HG03139 (cell line): ENCODE measurements around the gene PHLPP1.
"Not testable (repeated sequence)": the region's sequence is repeated elsewhere in the genome, so short reads cannot be mapped to it uniquely, and the experiment has no call there.

ENCODE experiments used
- ATAC-seq: cut with Tn5 transposase; IDR thresholded peaks from one replicate; pipeline ENCODE4 v1.9.1; 2021; ENCODE audit not compliant: unreplicated experiment

PHLPP1 gene

DNA sequence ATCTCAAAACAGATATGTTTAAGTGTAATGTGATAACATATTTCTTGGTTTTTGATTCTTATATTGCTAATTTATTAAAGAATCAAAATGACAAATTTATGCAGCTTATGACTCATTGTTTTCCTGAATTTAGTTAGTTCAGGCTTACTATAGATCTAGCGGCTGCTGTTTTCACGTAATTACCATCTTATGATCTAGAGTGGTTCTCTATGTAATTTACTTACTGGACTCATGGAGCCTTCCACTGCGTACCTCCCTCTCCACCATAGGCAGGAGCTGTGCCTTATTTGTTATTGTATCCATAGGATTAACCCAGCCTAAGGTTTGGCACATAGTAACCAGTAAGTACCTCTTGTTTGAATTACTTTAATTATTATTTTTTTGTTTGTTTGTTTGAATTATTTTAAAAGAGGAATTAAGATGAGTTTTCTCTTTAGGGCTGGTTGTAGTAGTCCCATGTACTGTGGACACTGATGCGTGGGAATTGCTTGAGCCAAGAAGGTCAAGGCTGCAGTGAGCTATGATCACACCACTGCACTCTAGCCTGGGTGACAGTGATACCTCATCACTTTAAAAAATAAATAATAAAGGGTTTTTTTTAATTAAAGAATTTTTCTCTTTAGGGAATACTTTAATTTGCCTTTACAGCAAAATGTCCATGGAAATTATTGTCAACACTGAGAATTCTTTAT is 165.5 kb downstream of the PHLPP1 start:
- no peak for ATAC-seq

DNA sequence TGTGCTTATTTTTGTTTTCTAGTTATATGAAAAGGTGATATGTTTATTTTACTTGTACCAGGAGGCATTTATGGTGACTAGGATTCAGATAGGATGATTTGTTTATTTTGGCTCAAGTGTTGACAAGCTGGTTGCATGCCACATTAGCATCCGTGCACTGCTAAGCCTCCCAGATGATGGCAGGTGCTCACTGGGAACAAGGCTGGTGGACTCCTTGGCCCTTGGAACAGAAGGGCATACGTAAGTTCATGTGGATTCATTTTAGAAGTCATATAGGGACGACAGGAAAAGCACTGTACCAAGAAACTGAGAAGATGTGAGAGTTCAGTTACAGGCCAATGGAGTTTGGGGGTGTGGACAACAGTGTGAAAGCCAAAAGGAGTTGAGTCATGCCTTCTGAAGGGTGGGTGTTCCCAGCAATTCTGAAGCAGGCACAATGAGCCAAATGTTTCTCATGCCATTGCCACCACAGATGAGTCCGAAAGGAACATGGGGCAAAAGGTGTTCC is 166.2 kb downstream of the PHLPP1 start:
- ATAC-seq, result no peak

DNA sequence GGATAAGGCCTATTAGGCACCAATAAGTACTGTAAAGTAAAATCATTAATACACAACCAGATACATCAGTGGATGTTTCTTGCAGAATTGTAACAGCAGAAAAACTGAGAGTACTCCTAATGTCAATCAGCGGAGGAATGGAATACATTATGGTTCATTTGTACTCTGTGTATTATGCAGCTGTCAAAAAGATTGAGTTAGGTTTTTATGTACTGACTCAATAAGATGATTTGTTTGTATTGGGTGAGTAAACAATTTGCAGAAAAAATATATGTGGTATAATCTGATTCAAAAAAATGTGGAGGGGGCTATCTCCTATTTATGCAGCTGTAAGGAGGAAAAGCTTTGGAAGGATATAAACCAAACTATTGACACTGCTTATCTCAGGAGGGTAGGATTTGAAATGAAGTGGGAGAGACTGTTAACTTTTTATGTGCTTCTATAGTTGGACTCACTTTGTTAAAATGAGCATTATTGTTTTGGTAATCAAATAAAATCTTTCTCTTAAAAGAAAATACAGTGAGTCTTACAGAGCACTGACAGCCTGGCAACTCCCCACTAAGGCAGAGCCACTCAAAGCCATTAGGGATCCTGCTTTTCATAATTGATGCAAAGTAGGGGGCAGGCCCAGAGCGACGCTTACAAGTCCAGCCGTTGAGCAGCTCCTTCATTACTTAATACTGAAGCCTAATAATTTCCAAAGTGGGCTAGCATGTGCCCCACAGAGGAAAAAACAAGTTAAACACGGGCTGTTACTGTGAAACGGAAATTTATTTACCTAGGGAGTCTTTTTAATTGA is 168.8 kb downstream of the PHLPP1 start:
- ATAC-seq, result no peak

DNA sequence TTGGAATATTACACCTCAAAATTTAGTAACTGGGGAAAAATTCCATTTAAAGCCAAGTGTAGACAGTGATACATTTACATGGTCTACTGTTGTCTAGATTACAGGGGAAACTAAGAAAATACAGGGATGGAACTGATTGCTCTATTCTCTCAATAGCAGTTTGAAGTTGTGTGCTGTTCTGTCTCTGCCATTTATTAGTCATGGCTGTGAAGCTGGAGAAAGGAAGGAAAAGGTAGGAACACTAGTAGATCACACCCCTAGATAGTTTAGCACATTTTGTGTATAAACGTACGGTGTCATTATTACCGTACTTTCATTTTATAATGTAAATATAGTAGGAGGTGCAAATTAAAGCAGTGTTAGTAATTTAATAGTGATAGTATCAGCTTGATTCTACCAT is 170.5 kb downstream of the PHLPP1 start:
- ATAC-seq, result no peak

GRCh38 chr18:62894681-62895390 is 179.5 kb downstream of the PHLPP1 start:
- ATAC-seq, result no peak

- ATAC-seq, result no peak
Observed at GRCh38 chr18:62897153-62897552, 181.8 kb downstream of the PHLPP1 start.

DNA sequence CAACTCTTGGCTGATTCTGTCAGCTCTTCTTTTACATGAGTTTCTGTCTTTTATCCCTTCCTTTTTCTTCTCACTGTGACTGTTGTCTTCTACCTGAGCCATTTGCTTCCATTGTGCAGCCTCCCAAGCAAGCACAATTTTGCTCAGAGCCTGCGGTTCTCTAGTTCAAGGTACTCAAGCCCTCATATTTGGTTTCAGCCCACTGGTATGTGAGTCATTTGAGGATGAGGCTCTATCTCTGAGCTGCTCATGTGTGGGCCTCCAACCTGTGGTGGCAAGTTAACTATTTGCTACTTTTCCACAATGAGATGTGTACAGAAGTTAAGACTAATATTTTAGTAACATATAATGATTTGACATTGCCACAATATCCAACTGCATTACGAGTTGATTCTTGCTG is 183.0 kb downstream of the PHLPP1 start:
- ATAC-seq, result peak; percentile 97

DNA sequence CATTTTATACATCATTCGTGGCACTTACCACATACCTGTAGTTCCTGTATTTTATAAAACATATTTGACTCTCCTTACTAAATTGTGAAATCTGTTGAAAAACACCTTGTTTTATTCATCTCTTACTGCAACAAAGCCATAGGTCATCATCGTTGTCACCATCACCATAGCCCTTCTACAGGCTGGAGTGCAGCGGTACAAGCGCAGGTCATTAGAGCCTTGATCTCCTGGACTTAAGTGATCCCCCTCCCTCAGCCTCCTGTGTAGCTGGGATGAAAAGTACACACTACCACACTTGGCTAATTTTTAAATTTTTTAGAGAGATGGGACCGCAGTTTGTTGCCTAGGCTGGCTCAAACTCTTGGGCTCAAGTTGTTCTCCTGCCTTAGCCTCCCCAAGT is 184.2 kb downstream of the PHLPP1 start:
- no peak for ATAC-seq

- ATAC-seq, result no peak
Observed at GRCh38 chr18:62900132-62900883, 185.0 kb downstream of the PHLPP1 start.

DNA sequence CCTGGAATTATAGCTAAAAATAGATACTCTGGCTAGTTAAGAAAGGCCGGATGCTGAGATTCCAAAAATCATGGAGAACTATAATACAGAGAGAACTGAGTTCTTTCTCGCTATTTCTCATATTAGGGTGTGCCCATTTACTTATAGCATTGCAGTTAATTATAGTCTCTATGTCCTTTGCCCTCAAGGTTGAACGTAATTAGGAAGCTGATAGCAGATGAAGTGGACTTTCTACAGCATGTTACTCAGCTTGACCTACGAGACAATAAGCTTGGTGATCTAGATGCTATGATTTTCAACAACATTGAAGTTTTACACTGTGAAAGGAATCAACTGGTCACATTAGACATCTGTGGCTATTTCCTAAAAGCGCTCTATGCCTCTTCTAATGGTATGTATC is 187.4 kb downstream of the PHLPP1 start:
- no peak for ATAC-seq

GRCh38 chr18:62904396-62905285 is 189.3 kb downstream of the PHLPP1 start:
- ATAC-seq, result no peak

DNA sequence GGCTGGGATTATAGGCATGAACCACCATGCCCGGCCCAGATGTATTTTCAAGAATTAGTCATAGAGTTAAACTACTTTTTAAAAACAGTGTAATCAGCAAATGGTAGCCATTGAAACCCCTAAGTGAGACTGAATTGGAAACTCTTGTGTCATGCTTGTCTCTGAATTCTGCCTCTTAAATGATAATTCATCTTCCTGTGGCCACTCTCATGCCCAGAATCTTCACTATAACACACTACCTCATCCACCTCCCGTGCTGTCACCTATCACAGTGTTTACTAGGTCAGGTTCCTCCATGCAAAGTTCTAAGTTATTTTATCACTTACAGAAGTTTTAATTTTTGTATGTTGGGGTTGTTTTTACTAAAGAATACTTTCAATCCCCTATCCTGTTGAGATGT is 197.5 kb downstream of the PHLPP1 start:
- no peak for ATAC-seq

DNA sequence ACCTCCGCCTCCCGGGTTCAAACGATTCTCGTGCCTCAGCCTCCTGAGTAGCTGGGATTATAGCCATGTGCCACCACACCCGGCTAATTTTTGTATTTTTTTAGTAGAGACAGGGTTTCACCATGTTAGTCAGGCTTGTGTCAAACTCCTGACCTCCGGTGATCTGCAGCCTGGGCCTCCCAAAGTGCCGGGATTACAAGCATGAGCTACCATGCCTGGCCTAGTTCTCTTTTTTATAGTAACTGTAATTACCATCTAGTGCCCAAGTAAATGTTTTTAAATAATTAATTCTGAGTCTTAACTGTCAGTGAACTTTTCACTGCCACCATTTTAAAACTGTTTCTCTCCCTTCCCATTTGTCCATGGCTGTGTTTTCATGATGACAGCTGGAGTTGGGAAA is 198.5 kb downstream of the PHLPP1 start:
- not testable (repeated sequence) for ATAC-seq

DNA sequence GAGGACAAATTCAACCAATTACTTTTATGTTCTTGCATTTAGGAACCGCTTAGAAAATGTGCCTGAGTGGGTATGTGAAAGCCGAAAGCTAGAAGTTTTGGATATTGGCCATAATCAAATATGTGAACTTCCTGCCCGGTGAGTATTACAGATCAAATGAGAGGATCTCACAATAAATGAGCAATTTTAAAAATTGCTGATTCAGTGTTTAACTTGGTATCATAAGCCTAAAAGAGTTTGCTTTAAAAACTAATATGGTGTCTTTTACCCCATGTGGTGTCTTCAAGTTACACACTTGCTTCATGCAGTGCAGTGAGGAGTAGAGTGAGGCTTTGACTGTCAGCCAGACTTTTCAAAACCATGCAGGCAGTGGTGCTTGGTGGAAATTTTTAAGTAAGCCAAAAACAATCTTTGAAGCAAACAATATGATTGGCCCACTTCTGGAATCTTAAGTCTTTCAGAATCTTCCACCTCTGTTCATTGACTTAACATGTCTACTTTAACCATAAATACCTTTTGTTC is 199.6 kb downstream of the PHLPP1 start:
- no peak for ATAC-seq

GRCh38 chr18:62918361-62918760 is 203.0 kb downstream of the PHLPP1 start:
- no peak for ATAC-seq

- ATAC-seq, result no peak
Observed at GRCh38 chr18:62919109-62919838, 203.9 kb downstream of the PHLPP1 start.

DNA sequence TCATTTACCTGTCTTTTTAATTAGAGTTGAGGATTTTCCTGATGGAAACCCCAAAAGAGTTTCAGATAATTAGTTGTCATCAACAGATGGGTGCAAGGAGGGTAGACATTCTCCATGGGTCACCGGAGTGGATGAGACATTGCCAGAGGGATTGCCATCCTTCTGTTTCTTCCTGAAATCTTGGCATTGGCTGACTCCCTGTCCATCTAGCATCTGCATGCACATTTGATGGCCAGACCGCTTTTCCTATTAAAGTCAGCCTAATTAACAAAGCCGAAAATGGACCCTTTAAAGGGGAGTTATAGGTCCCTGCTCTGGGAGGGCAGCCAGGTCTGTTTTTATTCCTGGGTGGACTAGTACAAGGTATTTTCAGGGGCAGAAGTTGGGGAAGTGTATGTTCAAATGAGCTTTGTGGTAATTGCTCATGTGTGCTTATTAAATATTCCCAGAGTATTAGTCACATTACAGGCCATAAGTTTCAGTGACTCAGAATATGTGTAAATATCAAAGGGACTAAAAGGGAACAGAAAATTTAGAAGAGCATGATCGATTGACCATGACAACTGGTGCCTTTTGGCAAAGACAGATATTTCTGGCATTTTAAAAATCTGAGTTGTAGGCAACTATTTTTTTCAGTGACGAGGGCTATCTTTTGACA is 209.8 kb downstream of the PHLPP1 start:
- ATAC-seq, result no peak

DNA sequence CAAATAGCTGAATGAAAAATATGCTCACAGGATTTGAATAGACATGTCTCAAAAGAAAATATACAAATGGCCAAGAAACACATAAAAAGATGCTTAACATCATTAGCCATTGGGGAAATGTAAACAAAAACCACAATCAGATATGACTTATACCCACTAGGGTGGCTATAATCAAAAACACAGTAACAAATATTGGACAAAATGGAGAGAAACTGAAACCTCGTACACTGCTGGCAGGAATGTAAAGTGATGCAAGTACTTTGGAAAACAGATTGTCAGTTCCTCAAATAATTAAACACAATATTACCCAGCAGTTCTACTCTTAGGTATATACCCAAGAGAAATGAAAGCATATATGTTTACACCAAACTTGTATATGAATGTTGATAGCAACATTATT is 213.0 kb downstream of the PHLPP1 start:
- no peak for ATAC-seq
